HG03066 (cell line): ENCODE data around the gene TEX44.
"Not testable (repeated sequence)": the region's sequence is repeated elsewhere in the genome, so short reads cannot be mapped to it uniquely, and the experiment has no call there.

Experiments
- ATAC-seq: cut with Tn5 transposase; IDR thresholded peaks from one replicate; pipeline ENCODE4 v1.9.1; 2021; ENCODE audit warnings: low read depth; ENCODE audit not compliant: unreplicated experiment

The TEX44 gene

GRCh38 chr2:231570915-231571314 lies 21.7 kb upstream of the TEX44 start:
- ATAC-seq: not testable (repeated sequence)

DNA sequence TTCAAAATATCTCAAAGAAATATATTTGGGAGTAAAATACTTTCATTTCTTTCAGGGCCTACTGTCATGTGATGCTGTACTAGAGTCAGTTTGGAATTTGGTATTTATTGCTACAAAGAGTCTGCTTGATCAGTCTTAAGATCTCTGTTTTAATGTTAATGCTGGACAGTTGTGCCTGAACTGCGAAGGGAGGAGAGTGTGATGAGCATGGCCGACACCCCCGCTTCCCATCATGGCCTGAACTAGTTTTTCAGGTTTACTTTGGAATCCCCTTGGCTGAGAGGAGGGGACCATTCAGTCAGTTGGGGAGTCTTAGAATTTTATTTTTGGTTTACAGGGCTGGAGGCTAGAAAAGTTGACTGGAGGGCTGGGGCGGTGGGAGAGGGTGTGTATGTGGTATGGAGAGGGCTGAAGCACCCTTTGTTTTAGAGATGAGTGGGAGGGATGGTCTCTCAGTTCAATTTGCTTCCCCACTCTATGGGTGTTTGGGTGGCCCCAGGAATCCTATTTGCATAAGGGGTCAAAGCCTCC lies 20.9 kb upstream of the TEX44 start:
- ATAC-seq: no peak

- no peak for ATAC-seq
These were observed 19.6 kb upstream of the TEX44 start for GRCh38 chr2:231573096-231573495.

DNA sequence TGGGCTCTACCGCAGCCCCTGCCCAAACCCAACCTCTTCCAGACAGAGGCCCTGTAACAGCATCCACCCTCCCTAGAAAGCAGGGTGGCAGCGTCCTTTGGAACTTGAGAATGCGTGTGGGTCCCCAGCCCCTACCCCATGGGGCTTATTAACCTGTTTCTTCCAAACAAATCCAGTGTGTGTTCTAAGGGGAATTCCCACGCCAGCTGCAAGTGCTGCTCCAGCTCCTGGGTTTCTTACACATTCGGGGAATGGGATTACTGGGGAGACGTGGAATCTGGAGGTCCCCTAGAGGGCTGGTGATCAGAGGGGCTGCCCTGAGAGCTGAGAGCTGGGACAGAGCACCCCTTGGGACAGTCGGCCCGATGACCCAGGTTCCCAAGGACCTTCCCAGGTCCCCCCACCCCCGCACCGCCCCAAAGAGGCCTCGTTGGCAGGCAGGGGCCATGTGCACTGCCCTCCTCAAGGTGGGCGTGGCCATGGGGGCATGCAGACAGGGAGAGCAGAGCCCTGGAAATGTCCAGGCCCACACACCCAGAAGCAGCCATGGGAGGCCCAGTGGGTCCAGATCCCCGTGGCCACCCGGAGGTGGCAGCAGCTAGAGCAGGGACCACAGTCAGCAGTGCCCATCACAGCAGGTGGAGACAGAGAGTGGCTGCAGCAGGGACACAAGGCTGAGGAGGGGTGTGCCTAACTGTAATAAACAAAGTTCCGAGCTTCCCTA lies 18.8 kb upstream of the TEX44 start:
- no peak for ATAC-seq

DNA sequence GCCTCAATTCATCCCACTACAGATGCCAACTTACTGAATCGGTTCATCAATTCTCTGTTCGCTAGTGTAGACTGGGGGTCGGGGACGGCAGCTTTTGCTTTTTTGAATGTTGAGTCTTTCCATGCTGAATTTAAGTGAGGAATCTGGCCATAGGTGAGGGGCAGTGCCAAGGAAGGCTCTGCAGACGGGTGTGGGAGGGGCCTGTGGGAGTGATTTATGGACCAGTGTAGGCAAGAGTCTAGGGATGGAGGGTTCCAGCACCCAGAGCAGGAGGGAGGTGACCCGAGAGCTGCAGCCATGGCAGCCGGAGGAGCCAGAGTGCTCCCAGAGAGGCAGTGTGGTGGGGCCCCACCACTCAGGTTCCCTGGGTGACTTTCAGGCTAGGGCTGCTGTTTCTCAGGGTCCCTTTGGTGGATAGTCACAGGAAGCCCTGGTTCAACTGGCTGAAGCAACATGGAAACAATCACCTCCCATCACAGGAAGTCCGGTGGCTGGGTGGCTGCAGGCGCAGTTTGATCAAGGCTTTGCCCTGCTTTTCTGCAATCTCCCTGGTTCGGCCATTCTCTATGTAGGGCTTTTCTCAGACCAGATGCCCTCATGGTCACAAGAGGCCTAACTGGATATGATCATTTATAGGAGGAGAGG lies 16.9 kb upstream of the TEX44 start:
- ATAC-seq: no peak

- ATAC-seq: no peak
These were observed 16.2 kb upstream of the TEX44 start for GRCh38 chr2:231576465-231576864.

DNA sequence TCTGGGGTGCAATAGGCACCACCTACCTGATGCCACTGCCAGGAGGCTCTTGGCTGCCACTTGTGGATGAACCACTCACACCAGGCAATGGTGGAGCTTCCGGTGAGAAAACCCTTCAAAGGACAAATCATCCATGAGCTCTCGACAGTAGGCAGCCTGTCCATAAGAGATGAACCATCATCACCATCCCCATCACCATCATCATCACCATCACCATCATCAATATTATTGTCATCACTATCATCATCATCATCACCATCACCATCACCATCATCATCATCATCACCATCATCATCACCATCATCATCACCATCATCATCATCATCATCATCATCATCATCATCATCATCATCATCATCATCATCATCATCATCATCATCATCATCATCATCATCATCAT lies 14.0 kb upstream of the TEX44 start:
- not testable (repeated sequence) for ATAC-seq

- ATAC-seq: no peak
These were observed 13.1 kb upstream of the TEX44 start for GRCh38 chr2:231579560-231579959.

DNA sequence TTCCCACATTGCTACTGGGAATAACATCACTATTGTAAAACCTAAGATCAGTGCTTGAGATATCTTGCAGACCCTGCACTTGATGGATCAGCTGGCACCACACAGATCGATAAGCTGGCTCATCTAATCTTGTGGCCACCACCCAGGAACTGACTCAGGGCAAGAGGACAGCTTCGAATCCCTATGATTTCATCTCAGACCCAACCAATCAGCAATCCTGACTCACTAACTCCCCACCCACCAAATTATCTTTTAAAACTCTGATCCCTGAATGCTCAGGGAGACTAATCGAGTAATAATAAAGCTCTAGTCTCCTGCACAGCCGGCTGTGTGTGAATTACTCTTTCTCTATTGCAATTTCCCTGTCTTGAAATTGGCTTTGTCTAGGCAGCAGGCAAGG lies 11.3 kb upstream of the TEX44 start:
- ATAC-seq: no peak

DNA sequence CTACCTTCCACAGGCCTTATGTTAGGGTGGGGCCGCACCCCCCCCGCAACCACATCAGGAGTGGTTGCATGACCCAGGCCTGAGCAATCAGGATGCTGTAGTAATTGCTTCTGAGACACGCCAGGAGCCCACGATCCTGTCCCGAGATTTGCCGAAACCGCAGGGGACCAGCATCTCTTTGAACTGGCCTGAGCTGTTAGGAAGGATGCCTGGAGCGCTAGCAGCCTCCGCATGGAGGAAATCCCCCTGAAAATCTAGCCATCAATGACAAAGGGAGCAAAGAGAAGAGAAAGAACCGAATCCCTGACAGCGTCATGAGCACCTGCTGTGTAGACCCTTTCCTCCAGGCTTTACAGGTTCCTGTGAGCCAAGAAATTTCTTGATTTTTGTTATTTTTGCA lies 8.7 kb upstream of the TEX44 start:
- ATAC-seq: no peak

DNA sequence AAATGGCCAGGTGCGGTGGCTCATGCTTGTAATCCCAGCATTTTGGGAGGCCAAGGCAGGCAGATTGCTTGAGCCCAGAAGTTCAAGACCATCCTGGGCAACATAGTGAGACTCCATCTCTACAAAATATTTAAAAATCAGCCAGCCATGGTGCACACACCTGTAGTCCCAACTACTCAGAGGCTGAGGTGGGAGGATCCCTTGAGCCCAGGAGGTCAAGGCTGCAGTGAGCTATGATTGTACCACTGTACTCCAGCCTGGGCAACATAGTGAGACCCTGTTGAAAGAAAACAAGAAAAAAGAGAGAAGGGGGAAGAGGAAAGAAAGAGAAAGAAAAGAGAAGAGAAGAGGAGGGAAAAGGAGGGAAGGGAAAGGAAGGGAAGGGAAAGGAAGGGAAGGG lies 4.9 kb upstream of the TEX44 start:
- ATAC-seq: not testable (repeated sequence)

- ATAC-seq: no peak
These were observed 3.0 kb upstream of the TEX44 start for GRCh38 chr2:231589656-231590055.

DNA sequence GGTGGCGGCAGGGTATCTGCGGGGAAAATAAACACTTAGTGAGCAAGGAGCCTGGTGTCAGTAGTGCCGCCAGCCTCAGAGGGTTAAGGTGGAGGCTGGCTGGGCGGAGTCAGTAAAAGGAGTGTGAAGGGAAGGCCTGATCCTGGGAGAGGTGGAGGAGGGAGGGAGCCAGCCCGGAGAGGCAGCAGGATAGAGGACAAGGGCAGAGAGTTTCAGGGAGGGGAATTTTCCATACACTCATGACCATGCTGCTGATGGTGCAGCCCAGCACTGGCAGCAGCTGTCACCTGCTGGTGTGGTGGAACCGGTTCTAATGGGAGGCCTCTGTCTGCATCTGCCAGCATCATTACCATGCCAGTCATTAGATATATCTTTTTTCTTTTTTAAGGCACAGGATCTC lies 2.0 kb upstream of the TEX44 start:
- no peak for ATAC-seq

DNA sequence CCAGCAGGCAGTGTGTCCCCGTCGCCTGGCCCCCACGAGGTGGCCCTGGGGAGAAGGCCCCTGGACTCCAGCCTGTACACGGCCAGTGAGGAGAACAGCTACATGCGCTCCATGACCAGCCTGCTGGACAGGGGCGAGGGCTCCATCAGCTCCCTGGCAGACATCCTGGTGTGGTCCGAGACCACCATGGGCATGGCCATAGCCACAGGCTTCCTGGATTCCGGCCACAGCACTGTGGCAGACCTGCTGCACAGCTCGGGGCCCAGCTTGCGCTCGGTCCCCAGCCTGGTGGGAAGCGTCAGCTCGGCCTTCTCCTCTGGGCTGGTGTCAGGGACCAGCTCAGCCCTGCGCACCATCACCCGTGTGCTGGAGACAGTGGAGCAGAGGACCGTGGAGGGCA lies 1.0 kb downstream of the TEX44 start:
- ATAC-seq: no peak

DNA sequence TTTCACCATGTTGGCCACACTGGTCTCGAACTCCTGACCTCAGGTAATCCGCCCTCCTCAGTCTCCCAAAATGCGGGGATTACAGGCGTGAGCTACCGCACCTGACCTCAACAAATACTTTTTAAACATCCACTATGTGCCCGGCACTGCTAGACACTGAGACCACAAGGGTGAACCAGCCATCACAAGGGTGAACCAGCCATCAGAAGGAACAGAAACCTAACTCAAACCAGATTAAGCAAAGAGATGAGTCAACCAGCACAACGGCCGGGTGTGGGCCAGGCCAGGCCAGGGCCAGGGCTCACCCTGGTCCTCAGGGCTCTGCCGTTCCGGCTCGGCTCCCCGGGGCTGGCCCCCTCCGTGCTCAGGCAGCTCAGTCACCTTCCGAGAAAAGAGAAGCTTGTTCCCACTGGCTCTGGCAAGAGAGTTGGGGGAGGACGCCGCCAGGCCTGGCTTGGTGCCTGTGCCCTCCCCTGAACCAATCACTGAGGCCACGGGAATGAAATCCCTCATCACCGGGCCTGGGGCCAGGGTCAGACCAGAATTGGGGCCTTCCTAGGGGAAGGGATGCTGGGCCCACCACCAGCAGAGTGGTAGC lies 4.4 kb downstream of the TEX44 start:
- no peak for ATAC-seq

DNA sequence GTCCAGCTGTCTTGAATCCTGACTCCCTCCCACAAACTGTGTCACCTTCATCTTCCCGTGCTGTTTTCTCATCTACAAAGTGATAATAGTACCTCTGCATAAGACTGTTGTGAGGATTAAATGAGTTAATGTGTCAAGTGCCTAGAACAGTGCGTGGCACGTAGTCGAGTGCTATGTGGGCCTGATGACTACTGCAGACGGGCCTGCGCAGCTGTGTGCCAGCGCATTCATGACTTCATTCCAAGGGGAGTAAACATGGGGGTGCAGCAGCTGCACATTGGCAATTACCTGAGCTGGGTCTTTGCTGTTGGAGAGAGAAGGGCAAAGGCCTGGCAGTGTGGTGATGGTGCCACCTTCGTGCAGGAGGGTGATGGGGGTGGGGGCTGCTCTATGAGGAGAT lies 5.0 kb downstream of the TEX44 start:
- ATAC-seq: no peak

- no peak for ATAC-seq
These were observed 8.1 kb downstream of the TEX44 start for GRCh38 chr2:231600619-231601355.

GRCh38 chr2:231601356-231602229 lies 8.9 kb downstream of the TEX44 start:
- ATAC-seq: no peak

- no peak for ATAC-seq
These were observed 10.3 kb downstream of the TEX44 start for GRCh38 chr2:231602859-231603467.
